Measurements from ENCODE around the gene MISP. TPM values are rescaled to one million over a fixed set of nuclear protein-coding genes. Genes with fewer than 3 reads are reported as not detected.

The MISP gene
- total and polyA plus RNA-seq, 9 of the 15 experiments (the other 6 are each of a cell fraction or from before 2014, with no cell fraction given) = 0.04 to 0.29 (median 0.05) TPM; not detected in 5

DNA sequence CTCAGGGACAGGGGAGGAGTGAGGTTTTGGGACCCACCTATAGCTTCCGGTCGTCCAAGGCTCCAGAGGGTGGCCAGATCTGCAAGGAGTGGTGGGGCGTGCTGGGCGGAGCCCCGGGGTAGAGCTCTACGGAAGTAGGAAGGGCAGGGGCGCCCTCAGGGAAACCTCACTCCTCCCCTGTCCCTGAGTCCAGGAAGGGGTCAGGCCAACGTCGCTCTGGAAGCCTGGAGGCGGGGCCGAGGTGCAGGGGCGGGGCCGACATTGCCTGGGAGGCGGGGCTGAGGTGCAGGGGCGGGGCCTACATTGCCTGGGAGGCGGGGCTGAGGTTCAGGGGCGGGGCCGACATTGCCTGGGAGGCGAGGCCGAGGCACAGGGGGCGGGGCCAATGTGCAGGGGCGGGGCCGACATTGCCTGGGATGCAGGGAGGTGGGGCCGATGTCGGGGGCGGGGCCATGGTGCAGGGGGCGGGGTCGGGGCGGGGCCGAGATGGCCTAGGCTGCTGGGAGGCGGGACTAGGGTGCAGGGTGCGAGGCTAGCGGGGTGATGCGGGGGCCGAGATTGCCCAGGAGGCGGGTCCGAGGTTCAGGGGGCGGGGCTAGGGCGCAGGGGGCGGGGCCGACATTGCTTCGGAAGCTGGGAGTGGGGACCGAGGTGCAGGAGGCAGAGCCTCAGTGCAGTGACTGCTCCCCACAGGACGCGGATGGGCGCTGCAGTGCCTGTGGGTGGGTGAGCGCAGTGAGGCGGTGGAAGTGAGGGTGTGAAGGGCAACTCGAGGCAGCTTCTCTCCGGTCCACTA, 47.1 kb upstream of the MISP start (continued):
- TF ChIP-seq NR2C2 (CRISPR knock-in tag; IDR thresholded peaks at IDR 0.05) (no peak), NR2C2 (tag; IDR thresholded peaks at IDR 0.05) (peak; percentile 50; the same call in 1 of the 2 replicates), MAZ (CRISPR knock-in tag; conservative IDR thresholded peaks at IDR 0.05 in 1 of 2, IDR thresholded peaks at IDR 0.05 in 1 of 2) (peak in 1 of 2 experiments; percentile 35; a peak in 3 of 4 replicates), RBFOX2 (IDR thresholded peaks at IDR 0.05; ENCODE audit: low read depth, low read length) (peak; percentile 74), KDM5B (IDR thresholded peaks at IDR 0.05; ENCODE audit: insufficient replicate concordance, low read depth, low read length) (peak; percentile 64), DIDO1 (tag; IDR thresholded peaks at IDR 0.05; ENCODE audit: low read depth) (no peak), NRF1 (conservative IDR thresholded peaks at IDR 0.05 in 1 of 2, IDR thresholded peaks at IDR 0.05 in 1 of 2) (peak; percentile 47 to 59; a peak in 3 of 4 replicates), ETV5 (CRISPR knock-in tag; IDR thresholded peaks at IDR 0.05; ENCODE audit: low read depth) (peak; percentile 30; the same call in 1 of the 2 replicates), CEBPB (tag; IDR thresholded peaks at IDR 0.05) (no peak)
- TF ChIP-seq, protein P1, sequence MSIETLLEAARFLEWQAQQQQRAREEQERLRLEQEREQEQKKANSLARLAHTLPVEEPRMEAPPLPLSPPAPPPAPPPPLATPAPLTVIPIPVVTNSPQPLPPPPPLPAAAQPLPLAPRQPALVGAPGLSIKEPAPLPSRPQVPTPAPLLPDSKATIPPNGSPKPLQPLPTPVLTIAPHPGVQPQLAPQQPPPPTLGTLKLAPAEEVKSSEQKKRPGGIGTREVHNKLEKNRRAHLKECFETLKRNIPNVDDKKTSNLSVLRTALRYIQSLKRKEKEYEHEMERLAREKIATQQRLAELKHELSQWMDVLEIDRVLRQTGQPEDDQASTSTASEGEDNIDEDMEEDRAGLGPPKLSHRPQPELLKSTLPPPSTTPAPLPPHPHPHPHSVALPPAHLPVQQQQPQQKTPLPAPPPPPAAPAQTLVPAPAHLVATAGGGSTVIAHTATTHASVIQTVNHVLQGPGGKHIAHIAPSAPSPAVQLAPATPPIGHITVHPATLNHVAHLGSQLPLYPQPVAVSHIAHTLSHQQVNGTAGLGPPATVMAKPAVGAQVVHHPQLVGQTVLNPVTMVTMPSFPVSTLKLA (conservative IDR thresholded peaks at IDR 0.05) = 0 out of 4 replicates have a peak, but pooled peaks of 1 of the 2 experiments have one; percentile 44
- TF ChIP-seq, protein P2, sequence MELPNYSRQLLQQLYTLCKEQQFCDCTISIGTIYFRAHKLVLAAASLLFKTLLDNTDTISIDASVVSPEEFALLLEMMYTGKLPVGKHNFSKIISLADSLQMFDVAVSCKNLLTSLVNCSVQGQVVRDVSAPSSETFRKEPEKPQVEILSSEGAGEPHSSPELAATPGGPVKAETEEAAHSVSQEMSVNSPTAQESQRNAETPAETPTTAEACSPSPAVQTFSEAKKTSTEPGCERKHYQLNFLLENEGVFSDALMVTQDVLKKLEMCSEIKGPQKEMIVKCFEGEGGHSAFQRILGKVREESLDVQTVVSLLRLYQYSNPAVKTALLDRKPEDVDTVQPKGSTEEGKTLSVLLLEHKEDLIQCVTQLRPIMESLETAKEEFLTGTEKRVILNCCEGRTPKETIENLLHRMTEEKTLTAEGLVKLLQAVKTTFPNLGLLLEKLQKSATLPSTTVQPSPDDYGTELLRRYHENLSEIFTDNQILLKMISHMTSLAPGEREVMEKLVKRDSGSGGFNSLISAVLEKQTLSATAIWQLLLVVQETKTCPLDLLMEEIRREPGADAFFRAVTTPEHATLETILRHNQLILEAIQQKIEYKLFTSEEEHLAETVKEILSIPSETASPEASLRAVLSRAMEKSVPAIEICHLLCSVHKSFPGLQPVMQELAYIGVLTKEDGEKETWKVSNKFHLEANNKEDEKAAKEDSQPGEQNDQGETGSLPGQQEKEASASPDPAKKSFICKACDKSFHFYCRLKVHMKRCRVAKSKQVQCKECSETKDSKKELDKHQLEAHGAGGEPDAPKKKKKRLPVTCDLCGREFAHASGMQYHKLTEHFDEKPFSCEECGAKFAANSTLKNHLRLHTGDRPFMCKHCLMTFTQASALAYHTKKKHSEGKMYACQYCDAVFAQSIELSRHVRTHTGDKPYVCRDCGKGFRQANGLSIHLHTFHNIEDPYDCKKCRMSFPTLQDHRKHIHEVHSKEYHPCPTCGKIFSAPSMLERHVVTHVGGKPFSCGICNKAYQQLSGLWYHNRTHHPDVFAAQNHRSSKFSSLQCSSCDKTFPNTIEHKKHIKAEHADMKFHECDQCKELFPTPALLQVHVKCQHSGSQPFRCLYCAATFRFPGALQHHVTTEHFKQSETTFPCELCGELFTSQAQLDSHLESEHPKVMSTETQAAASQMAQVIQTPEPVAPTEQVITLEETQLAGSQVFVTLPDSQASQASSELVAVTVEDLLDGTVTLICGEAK (IDR thresholded peaks at IDR 0.05) = peak; percentile 70
- TF ChIP-seq, protein P2 (CRISPR knock-in tag; IDR thresholded peaks at IDR 0.05) = no peak
- TF ChIP-seq, protein P3, sequence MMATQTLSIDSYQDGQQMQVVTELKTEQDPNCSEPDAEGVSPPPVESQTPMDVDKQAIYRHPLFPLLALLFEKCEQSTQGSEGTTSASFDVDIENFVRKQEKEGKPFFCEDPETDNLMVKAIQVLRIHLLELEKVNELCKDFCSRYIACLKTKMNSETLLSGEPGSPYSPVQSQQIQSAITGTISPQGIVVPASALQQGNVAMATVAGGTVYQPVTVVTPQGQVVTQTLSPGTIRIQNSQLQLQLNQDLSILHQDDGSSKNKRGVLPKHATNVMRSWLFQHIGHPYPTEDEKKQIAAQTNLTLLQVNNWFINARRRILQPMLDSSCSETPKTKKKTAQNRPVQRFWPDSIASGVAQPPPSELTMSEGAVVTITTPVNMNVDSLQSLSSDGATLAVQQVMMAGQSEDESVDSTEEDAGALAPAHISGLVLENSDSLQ (IDR thresholded peaks at IDR 0.05) = peak; percentile 70
